Bronchial epithelial cell (primary cell): ENCODE data around the gene DST. TPM values are rescaled to one million over a fixed set of nuclear protein-coding genes. Genes with fewer than 3 reads are reported as not detected.

Experiments
- DNase-seq: peaks from one replicate; pipeline ENCODE4 v3.0.0-alpha.2; 2010; ENCODE audit warnings: low read depth
- FAIRE-seq: peaks from 2 replicates; lab custom pipeline; 2011; peaks lifted over from hg19 to GRCh38; lab: Jason Lieb, UNC
- H3K27me3 ChIP-seq: 2 replicates; pipeline ENCODE4 v1.5.1; 2011; ENCODE audit warnings: low read length; ENCODE audit not compliant: control insufficient read depth, insufficient read depth
- H3K36me3 ChIP-seq: 2 replicates; pipeline ENCODE4 v1.5.1; 2011; ENCODE audit warnings: low read length; ENCODE audit not compliant: control insufficient read depth, insufficient read depth
- H3K4me3 ChIP-seq: 2 replicates; pipeline ENCODE4 v1.5.1; 2011; ENCODE audit warnings: mild to moderate bottlenecking, low read depth, low read length, control low read depth
- total RNA-seq: library from RNA; depleted of rRNA; stranded (reverse); fragments of >200 nt; gene quantifications from 2 replicates; pipeline ENCODE4 v1.2.1, GENCODE V29; 2014
- TF ChIP-seq, protein P1 (sequence below): IDR thresholded peaks from 2 replicates; pipeline ENCODE4 v1.5.1; 2011; ENCODE audit warnings: mild to moderate bottlenecking, moderate library complexity, low read length, control low read depth, inconsistent platforms; ENCODE audit not compliant: insufficient read depth, severe bottlenecking

Gene DST
- total RNA-seq, 1 donor from 2014 or later = 450 TPM

DNA sequence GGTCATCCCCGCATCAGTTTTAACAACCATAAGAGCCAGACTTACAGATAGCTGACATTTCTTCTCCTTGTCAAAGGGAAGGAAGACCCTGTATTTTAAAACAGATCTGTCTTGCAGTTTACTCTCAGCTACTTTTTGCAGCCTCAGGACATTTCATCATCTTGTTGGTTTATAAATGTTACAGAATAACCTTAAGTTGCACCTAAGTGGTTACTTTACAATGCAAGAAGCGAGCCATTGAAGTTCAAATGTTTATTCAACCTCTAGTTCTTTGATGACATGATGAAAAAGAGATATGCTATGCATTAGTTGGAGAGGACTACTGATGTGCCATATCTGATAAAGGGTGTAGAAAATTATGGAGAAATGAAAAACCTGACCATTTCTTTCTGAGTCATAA, 207.4 kb downstream of the DST start:
- Histone ChIP-seq H3K4me3 (no peak overlapping the region), H3K27me3 (no peaks in the 10 kb centered on the region), H3K36me3 (no peaks in the 10 kb centered on the region)
- TF ChIP-seq, protein P1, sequence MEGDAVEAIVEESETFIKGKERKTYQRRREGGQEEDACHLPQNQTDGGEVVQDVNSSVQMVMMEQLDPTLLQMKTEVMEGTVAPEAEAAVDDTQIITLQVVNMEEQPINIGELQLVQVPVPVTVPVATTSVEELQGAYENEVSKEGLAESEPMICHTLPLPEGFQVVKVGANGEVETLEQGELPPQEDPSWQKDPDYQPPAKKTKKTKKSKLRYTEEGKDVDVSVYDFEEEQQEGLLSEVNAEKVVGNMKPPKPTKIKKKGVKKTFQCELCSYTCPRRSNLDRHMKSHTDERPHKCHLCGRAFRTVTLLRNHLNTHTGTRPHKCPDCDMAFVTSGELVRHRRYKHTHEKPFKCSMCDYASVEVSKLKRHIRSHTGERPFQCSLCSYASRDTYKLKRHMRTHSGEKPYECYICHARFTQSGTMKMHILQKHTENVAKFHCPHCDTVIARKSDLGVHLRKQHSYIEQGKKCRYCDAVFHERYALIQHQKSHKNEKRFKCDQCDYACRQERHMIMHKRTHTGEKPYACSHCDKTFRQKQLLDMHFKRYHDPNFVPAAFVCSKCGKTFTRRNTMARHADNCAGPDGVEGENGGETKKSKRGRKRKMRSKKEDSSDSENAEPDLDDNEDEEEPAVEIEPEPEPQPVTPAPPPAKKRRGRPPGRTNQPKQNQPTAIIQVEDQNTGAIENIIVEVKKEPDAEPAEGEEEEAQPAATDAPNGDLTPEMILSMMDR = no peak
- FAIRE-seq = no peak
- DNase-seq = no peak

DNA sequence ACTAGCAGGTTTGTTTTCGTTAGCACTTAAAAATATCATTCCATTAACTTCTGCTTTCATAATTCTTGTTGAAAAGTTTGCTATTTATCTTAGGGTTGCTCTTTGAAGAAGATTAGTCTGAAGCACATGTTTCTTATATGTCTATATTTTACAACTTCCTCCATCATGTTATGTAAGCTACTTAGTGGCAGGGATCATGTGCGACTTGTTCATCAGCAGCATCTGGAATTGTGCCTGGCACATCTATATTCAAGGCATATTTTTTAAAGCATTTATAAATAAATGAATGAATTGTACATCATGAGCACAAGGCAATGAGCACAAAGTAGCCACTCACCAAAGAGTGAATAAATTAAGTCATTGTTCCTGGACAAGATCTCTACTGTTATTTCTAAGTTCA, 208.1 kb downstream of the DST start:
- Histone ChIP-seq H3K36me3 (no peaks in the 10 kb centered on the region), H3K27me3 (no peaks in the 10 kb centered on the region), H3K4me3 (no peak overlapping the region)
- TF ChIP-seq, protein P1 = no peak
- FAIRE-seq (no peak), DNase-seq (no peak)

DNA sequence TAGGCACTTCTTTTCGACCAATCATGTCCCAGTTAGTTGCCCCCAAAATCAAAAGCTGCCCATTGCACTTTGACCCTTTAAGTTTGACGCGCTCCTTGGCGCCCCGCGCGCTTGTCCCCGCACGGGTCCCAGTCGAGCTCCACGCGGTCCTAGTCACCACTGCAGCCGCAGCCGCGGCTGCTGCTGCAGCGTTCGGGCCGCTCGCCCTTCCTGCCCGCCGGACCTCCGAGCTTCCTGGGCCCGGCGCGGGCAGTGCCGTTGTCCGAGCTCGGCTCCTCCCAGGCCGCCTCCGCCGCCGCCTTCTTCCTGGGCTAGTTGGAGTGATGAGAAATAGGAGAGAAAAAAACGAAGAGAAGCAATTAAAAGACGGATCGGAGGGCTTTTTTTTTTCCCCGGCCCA, 209.6 kb downstream of the DST start:
- no peaks in the 10 kb centered on the region for H3K27me3 ChIP-seq
- H3K4me3 ChIP-seq = no peak overlapping the region
- DNase-seq = no peak
- H3K36me3 ChIP-seq = no peaks in the 10 kb centered on the region
- TF ChIP-seq, protein P1 = no peak
- FAIRE-seq = no peak

DNA sequence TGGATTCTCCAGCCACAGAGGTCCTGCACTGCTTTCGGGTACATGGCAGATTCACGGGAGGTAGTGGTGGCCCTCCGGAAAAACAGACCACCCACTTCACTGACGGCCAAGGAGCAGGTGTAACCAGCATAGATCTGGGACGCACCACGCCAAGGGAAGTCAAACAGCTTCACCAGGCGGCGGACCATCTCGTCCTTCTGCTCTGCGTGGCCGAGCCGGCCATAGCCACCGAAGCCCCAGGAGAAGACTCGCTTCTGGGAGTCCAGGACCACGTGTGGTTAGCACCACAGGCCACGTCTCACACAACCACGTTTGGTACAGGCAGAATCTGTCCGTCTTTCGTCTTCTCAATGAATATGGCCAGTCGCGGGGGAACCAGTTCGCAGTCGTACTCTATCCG, 210.5 kb downstream of the DST start:
- TF ChIP-seq, protein P1 = no peak
- peak; percentile 28 for FAIRE-seq

DNA sequence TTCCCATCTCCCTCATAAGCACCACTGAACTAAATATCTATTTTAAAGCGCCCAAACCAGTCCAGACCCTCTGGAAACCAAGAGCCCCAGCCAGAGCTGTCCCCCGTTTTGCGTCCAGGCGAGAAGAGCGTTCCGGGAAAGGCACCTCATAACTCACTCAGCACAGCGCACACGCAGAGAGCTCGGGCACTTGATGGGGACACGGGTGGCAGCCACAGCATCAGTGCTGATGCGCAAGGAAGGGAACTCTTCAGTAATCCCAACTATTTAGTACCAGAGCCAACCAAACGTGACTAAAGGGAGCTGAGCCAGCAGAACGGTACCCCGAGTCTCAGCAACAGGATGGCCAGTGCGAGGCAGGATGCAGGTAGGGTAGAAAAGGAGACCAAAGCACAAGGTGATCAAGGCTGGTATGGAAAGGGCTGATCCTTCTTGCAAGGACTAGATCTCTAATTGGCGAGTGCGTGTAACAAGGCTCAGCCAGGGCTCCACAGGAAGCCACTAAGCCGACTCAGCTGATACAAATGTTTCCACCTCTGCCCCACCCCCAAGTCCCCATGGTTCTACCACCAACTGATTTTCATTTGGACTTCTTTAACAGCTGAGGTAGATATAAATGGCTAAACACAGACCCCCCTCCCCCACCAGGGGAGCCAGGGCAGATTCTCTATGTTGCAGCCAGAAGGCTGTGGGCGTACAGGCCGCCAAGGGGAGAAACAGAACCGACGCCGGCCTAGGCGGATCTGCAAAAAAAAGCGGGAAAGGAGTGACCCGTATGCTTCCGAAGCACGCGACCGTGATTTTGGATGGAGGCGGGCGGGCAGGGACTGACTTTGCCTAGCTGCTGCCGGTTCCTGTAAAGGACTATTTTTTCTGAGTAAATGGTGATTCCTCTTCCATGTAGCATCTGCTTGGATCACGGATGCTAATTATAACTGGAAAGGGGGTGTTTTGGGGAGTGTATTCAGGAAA, 211.8 kb downstream of the DST start:
- FAIRE-seq (peak; percentile 43), DNase-seq (no peak)
- no peak overlapping the region for H3K4me3 ChIP-seq
- no peaks in the 10 kb centered on the region for H3K27me3 ChIP-seq
- TF ChIP-seq, protein P1 = no peak
- H3K36me3 ChIP-seq = no peaks in the 10 kb centered on the region

More for the DNA sequence above, 210.5 kb downstream of the DST start:
- H3K27me3 ChIP-seq = no peaks in the 10 kb centered on the region
- H3K4me3 ChIP-seq = no peak overlapping the region
- no peaks in the 10 kb centered on the region for H3K36me3 ChIP-seq
- DNase-seq = no peak
